Endometrial microvascular endothelial cells (primary cell): ENCODE results near the gene SRGAP2C. TPM values are rescaled to one million over a fixed set of nuclear protein-coding genes. Genes with fewer than 3 reads are reported as not detected.

Experiments used
- total RNA-seq: library from RNA; depleted of rRNA; stranded (reverse); fragments of >200 nt; gene quantifications from one replicate; pipeline ENCODE4 v1.2.3, GENCODE V29; 2015; ENCODE audit errors: inconsistent ontology term

The SRGAP2C gene
- total RNA-seq, 1 donor from 2014 or later: 13.7 TPM

Other genes with a start within 250 kb of the SRGAP2C start
- gene FAM72B, start 635 bp upstream of the SRGAP2C start, total RNA-seq: 9.1 TPM